CD14-positive monocyte (primary cell): ENCODE data around the gene PIM3. TPM values are rescaled to one million over a fixed set of nuclear protein-coding genes. Genes with fewer than 3 reads are reported as not detected.

Experiments used
- DNase-seq, 3 donors: peaks; one replicate each; pipeline ENCODE4 v3.0.0-alpha.2; 2011 to 2022
- H2AFZ ChIP-seq: 2 replicates; pipeline ENCODE4 v1.6.0; 2012; ENCODE audit warnings: mild to moderate bottlenecking, low read depth, low read length, inconsistent platforms; ENCODE audit not compliant: insufficient read depth, poor library complexity, severe bottlenecking
- H3K27ac ChIP-seq, 2 donors: 1 replicate in 1 of 2; 2 replicates in 1 of 2; pipeline ENCODE4 v1.5.1; 2012 to 2013; ENCODE audit warnings: low read length in 2 of 2, control low read depth in 1 of 2, inconsistent platforms in 1 of 2, low read depth in 1 of 2, mild to moderate bottlenecking in 1 of 2
- H3K27me3 ChIP-seq, 2 donors: one replicate each; pipeline versions ENCODE4 v1.6.0 to v1.6.1; 2011 to 2013; ENCODE audit warnings: low read length in 2 of 2; ENCODE audit not compliant: control insufficient read depth in 2 of 2, insufficient read depth in 2 of 2
- H3K36me3 ChIP-seq, 2 donors: replicated peaks in 1 of 2; 1 replicate in 1 of 2; 2 replicates in 1 of 2; pipeline versions ENCODE4 v1.5.1 to v1.6.1; 2012 to 2013; ENCODE audit warnings: low read length in 2 of 2, control low read depth in 1 of 2, inconsistent platforms in 1 of 2, mild to moderate bottlenecking in 1 of 2; ENCODE audit not compliant: insufficient read depth in 2 of 2, control insufficient read depth in 1 of 2
- H3K4me1 ChIP-seq, 2 donors: 1 replicate in 1 of 2; 2 replicates in 1 of 2; pipeline versions ENCODE4 v1.5.1 to v1.6.1; 2012 to 2013; ENCODE audit warnings: low read length in 2 of 2, control low read depth in 1 of 2, inconsistent platforms in 1 of 2, mild to moderate bottlenecking in 1 of 2, moderate library complexity in 1 of 2; ENCODE audit not compliant: insufficient read depth in 2 of 2, control insufficient read depth in 1 of 2
- H3K4me2 ChIP-seq: replicated peaks from 2 replicates; pipeline ENCODE3; 2012; ENCODE audit warnings: low read length, moderate library complexity, mild to moderate bottlenecking; ENCODE audit not compliant: poor library complexity, severe bottlenecking; ENCODE audit errors: extremely low read depth
- H3K4me3 ChIP-seq, 3 experiments: fragments of 200-600 bp in 1 of 3; sonication (generic) in 1 of 3; replicated peaks in 1 of 3; 1 replicate in 2 of 3; 2 replicates in 1 of 3; pipeline ENCODE4 v1.5.1; 2011 to 2013; ENCODE audit warnings: low read length in 3 of 3, mild to moderate bottlenecking in 3 of 3, control low read depth in 2 of 3, low read depth in 2 of 3, inconsistent platforms in 1 of 3, moderate library complexity in 1 of 3
- H3K79me2 ChIP-seq: 2 replicates; pipeline ENCODE4 v1.6.0; 2012; ENCODE audit warnings: mild to moderate bottlenecking, control low read depth, inconsistent platforms, low read length, moderate library complexity; ENCODE audit not compliant: insufficient read depth
- H3K9ac ChIP-seq: 2 replicates; pipeline ENCODE4 v1.6.0; 2017; ENCODE audit warnings: low read length, mild to moderate bottlenecking; ENCODE audit not compliant: insufficient read depth, poor library complexity, severe bottlenecking
- H3K9me3 ChIP-seq, 2 donors: replicated peaks in 1 of 2; 1 replicate in 1 of 2; 2 replicates in 1 of 2; pipeline versions ENCODE4 v1.5.1 to v1.6.1; 2012 to 2013; ENCODE audit warnings: low read length in 2 of 2, control low read depth in 1 of 2; ENCODE audit not compliant: control insufficient read depth in 1 of 2, insufficient read depth in 1 of 2
- H4K20me1 ChIP-seq: 2 replicates; pipeline ENCODE4 v1.6.0; 2012; ENCODE audit warnings: mild to moderate bottlenecking, low read length, control low read depth, moderate library complexity; ENCODE audit not compliant: insufficient read depth
- H3K27ac Mint-ChIP-seq, 7 donors: one replicate each; pipeline ENCODE4 v1.8.0; 2020; ENCODE audit warnings: mild to moderate bottlenecking in 7 of 7, mixed read lengths in 7 of 7, moderate library complexity in 6 of 7, inconsistent platforms in 2 of 7
- H3K27me3 Mint-ChIP-seq, 3 donors: one replicate each; pipeline ENCODE4 v1.8.0; 2021 to 2022; ENCODE audit warnings: low read depth in 3 of 3, mild to moderate bottlenecking in 3 of 3, mixed read lengths in 3 of 3, moderate library complexity in 3 of 3, inconsistent platforms in 1 of 3
- H3K36me3 Mint-ChIP-seq, 2 donors: one replicate each; pipeline ENCODE4 v1.8.0; 2020; ENCODE audit warnings: mixed read lengths in 2 of 2, inconsistent platforms in 1 of 2, mild to moderate bottlenecking in 1 of 2
- H3K4me1 Mint-ChIP-seq: one replicate; pipeline ENCODE4 v1.8.0; 2020; ENCODE audit warnings: mild to moderate bottlenecking, mixed read lengths
- H3K4me3 Mint-ChIP-seq, 2 donors: one replicate each; pipeline ENCODE4 v1.8.0; 2020; ENCODE audit warnings: mild to moderate bottlenecking in 2 of 2, mixed read lengths in 2 of 2, moderate library complexity in 1 of 2
- H3K9me3 Mint-ChIP-seq, 7 donors: one replicate each; pipeline ENCODE4 v1.8.0; 2020 to 2022; ENCODE audit warnings: mixed read lengths in 7 of 7, mild to moderate bottlenecking in 6 of 7, moderate library complexity in 6 of 7, inconsistent platforms in 2 of 7
- WGBS: methylation state at CpG from one replicate; pipeline ENCODE4 v1.1.5; 2013; ENCODE audit warnings: missing lambda C conversion rate; ENCODE audit not compliant: insufficient coverage; 5-methylcytosine and 5-hydroxymethylcytosine counted together
- intact Hi-C, 2 donors: fragments of 100-400 bp; cut with micrococcal nuclease; formaldehyde crosslinking; loops; one replicate each; pipeline versions ENCODE4 v1.15.0 to v1.15.1; 2023
- polyA plus RNA-seq, 3 donors: library from polyadenylated mRNA; depleted of rRNA in 1 of 3; unstranded in 2 of 3; stranded (reverse) in 1 of 3; fragments of 300-500 nt in 2 of 3; fragments of >200 nt in 1 of 3; fragmentation: Illumina TruSeq in 2 of 3; gene quantifications; 1 replicate in 2 of 3; 2 replicates in 1 of 3; pipeline ENCODE4 v1.2.3, GENCODE V29; 2012 to 2021
- TF ChIP-seq, protein P1 (sequence below): fragments of 200-600 bp; IDR thresholded peaks from one replicate; pipeline ENCODE4 v1.8.0; 2022; ENCODE audit warnings: antibody characterized with exemption, mild to moderate bottlenecking

Gene PIM3
- polyA plus RNA-seq, 3 donors = 38.8 to 135 (median 40.4) TPM

DNA sequence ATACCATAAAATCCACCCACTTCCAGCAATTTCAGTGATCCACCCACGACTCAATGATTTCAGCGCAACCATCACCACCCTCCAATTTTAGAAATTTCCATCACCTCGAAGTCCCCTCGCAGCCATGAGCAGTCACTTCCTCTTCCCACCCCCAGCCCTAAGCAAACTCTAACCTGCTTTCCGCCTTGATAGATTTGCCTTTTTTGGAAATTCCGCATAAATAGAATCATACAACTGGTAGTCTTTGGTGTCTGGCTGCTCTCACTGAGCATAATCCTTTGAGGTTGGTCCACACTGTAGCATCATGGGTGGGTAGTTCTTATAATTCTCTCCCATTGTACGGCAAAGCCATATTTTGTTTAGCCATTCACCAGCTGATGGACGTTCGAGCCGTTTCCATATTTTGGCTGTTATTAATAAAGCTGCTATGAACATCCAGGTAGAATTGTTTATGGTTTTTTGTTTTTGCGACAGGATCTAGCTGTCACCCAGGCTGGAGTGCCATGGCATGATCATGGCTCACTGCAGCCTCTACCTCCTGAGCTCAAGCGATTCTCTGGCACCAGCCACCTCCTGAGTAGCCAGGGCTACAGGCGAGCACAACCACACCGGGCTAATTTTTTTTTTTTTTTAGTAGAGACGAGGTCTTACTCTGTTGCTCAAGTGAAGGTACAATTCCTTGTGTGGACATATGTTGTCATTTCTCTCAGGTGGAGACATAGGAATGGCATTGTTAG is 16.0 kb downstream of the PIM3 start:
- Histone ChIP-seq H3K9ac (no peak overlapping the region), H3K9me3 (peaks cover 0 to 5% of the 10 kb centered on the region in 2 donors), H3K27ac (no peak overlapping the region), H3K27me3 (peaks cover 0 to 12% of the 10 kb centered on the region in 2 donors), H2AFZ (no peak overlapping the region), H3K36me3 (no peaks in the 10 kb centered on the region), H3K79me2 (no peaks in the 10 kb centered on the region), H3K4me3 (no peak overlapping the region), H3K4me2 (no peak overlapping the region), H4K20me1 (no peaks in the 10 kb centered on the region), H3K4me1 (peaks cover 4 to 7% of the 10 kb centered on the region in 2 donors)
- Mint-ChIP-seq H3K36me3 (peaks cover 0 to 6% of the 10 kb centered on the region in 2 donors), H3K4me1 (peaks cover 9% of the 10 kb centered on the region), H3K9me3 (peaks cover 11 to 23% (median 19%) of the 10 kb centered on the region in 7 donors), H3K27ac (peak overlapping the region in 1 of 7 donors; percentile 12), H3K4me3 (no peak overlapping the region), H3K27me3 (peaks cover 4 to 11% (median 11%) of the 10 kb centered on the region in 3 donors)
- WGBS = 57% methylated on average over 10 of the region's 15 CpGs
- TF ChIP-seq, protein P1, sequence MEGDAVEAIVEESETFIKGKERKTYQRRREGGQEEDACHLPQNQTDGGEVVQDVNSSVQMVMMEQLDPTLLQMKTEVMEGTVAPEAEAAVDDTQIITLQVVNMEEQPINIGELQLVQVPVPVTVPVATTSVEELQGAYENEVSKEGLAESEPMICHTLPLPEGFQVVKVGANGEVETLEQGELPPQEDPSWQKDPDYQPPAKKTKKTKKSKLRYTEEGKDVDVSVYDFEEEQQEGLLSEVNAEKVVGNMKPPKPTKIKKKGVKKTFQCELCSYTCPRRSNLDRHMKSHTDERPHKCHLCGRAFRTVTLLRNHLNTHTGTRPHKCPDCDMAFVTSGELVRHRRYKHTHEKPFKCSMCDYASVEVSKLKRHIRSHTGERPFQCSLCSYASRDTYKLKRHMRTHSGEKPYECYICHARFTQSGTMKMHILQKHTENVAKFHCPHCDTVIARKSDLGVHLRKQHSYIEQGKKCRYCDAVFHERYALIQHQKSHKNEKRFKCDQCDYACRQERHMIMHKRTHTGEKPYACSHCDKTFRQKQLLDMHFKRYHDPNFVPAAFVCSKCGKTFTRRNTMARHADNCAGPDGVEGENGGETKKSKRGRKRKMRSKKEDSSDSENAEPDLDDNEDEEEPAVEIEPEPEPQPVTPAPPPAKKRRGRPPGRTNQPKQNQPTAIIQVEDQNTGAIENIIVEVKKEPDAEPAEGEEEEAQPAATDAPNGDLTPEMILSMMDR = no peak
- intact Hi-C loops = no loop called here
- peak in 1 of 3 donors; percentile 55 for DNase-seq

DNA sequence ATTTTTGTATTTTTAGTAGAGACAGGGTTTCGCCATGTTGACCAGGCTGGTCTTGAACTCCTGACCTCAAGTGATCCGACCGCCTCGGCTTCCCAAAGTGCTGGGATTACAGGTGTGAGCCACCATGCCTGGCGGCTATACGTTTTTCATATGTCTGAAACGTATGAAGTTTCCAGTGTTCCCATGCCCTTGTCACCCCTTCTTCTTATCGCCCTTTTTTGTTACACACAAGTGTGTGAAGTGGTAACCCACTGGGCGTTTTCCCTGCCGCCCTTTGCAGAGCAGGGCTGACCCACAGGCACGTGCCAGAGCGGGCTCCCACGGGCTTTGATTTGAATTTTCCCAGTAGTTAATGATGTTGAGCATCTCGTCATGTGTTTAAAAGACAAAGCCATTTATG is 17.0 kb downstream of the PIM3 start:
- WGBS = 95% methylated on average over 8 of the region's 14 CpGs
- peaks cover 0 to 10% of the 10 kb centered on the region in 2 donors for H3K27me3 ChIP-seq
- no peaks in the 10 kb centered on the region for H3K4me1 ChIP-seq
- no peak for DNase-seq
- peaks cover 11 to 25% (median 23%) of the 10 kb centered on the region in 7 donors for H3K9me3 Mint-ChIP-seq
- H3K27ac Mint-ChIP-seq = no peak overlapping the region
- H3K27me3 Mint-ChIP-seq = peaks cover 8 to 18% (median 15%) of the 10 kb centered on the region in 3 donors
- H3K4me3 Mint-ChIP-seq = no peak overlapping the region
- H3K9ac ChIP-seq = no peak overlapping the region
- TF ChIP-seq, protein P1 = no peak
- no peak overlapping the region for H3K27ac ChIP-seq
- peaks cover 0 to 6% of the 10 kb centered on the region in 2 donors for H3K36me3 Mint-ChIP-seq
- no peak overlapping the region for H3K4me3 ChIP-seq
- no peaks in the 10 kb centered on the region for H3K79me2 ChIP-seq
- H3K4me1 Mint-ChIP-seq = peaks cover 9% of the 10 kb centered on the region
- no peaks in the 10 kb centered on the region for H3K36me3 ChIP-seq
- intact Hi-C loops = no loop called here
- no peak overlapping the region for H3K4me2 ChIP-seq
- H4K20me1 ChIP-seq = no peaks in the 10 kb centered on the region
- H2AFZ ChIP-seq = no peak overlapping the region
- peaks cover 4 to 5% of the 10 kb centered on the region in 2 donors for H3K9me3 ChIP-seq
